Heart left ventricle (tissue), 16 donors: ENCODE measurements around the gene DEAF1. TPM values are rescaled to one million over a fixed set of nuclear protein-coding genes. Genes with fewer than 3 reads are reported as not detected.

Experiments
- ATAC-seq, 4 donors: fragments of 200-7000 bp; cut with Tn5 transposase; one replicate each; pipeline ENCODE4 v1.9.1; 2020 to 2022; ENCODE audit warnings: moderate library complexity in 4 of 4, mild to moderate bottlenecking in 3 of 4, moderate number of reproducible peaks in 1 of 4
- DNase-seq, 5 donors: peaks; one replicate each; pipeline ENCODE4 v3.0.0-alpha.2; 2020
- H3K27ac ChIP-seq, 12 donors: fragments of 200-600 bp; sonication (generic) in 4 of 12; one replicate each; pipeline versions ENCODE4 v1.5.0 to v1.8.0; 2016 to 2022; ENCODE audit warnings: mild to moderate bottlenecking in 2 of 12
- H3K27me3 ChIP-seq, 9 donors: fragments of 200-600 bp; sonication (generic) in 2 of 9; one replicate each; pipeline versions ENCODE4 v1.5.1 to v1.8.0; 2016 to 2022; ENCODE audit warnings: mild to moderate bottlenecking in 3 of 9
- H3K36me3 ChIP-seq, 9 donors: fragments of 200-600 bp; sonication (generic) in 2 of 9; one replicate each; pipeline versions ENCODE4 v1.5.0 to v1.8.0; 2018 to 2022; ENCODE audit warnings: mild to moderate bottlenecking in 2 of 9
- H3K4me1 ChIP-seq, 12 donors: fragments of 200-600 bp; sonication (generic) in 4 of 12; one replicate each; pipeline versions ENCODE4 v1.5.0 to v1.8.0; 2016 to 2022; ENCODE audit warnings: mild to moderate bottlenecking in 3 of 12
- H3K4me3 ChIP-seq, 12 donors: fragments of 200-600 bp; sonication (generic) in 4 of 12; one replicate each; pipeline versions ENCODE4 v1.5.0 to v1.8.0; 2017 to 2022; ENCODE audit warnings: mild to moderate bottlenecking in 9 of 12, moderate library complexity in 4 of 12
- H3K9me3 ChIP-seq, 12 donors: fragments of 200-600 bp; sonication (generic) in 4 of 12; one replicate each; pipeline versions ENCODE4 v1.5.0 to v1.8.0; 2016 to 2022; ENCODE audit warnings: mild to moderate bottlenecking in 1 of 12
- POLR2A ChIP-seq, 2 donors: fragments of 450-650 bp; IDR thresholded peaks; one replicate each; pipeline ENCODE4 v1.6.1; 2017; ENCODE audit warnings: antibody characterized with exemption in 2 of 2, mild to moderate bottlenecking in 2 of 2, moderate library complexity in 2 of 2
- WGBS, 4 donors: extraction: QIAGEN DNeasy Blood & Tissue Kit in 2 of 4; methylation state at CpG; one replicate each; pipeline versions ENCODE4 v1.1.5 to v1.1.7; 2013 to 2018; 5-methylcytosine and 5-hydroxymethylcytosine counted together
- intact Hi-C, 10 donors: fragments of 100-400 bp; cut with DNase I; formaldehyde crosslinking; loops; one replicate each; pipeline versions ENCODE4 v1.11.1 to v1.14.2; 2022
- polyA plus RNA-seq, 2 donors: library from polyadenylated mRNA; stranded (reverse); fragments of 200-250 nt; gene quantifications; one replicate each; pipeline ENCODE4 v1.2.3, GENCODE V29; 2013
- total RNA-seq, 9 donors: library from RNA; depleted of rRNA in 2 of 9; stranded (reverse); fragments of >200 nt in 2 of 9; fragmentation: NEBNext Ultra II Directional in 3 of 9; extraction: Animal tissue kit (Norgen Biotek cat#: 25700) in 3 of 9; gene quantifications; one replicate each; pipeline versions ENCODE4 v1.1.0 to v1.2.4, GENCODE V29; 2016 to 2023
- TF ChIP-seq, protein P1 (sequence below), 12 donors: fragments of 200-600 bp; sonication (generic) in 4 of 12; IDR thresholded peaks; one replicate each; pipeline versions ENCODE4 v1.5.0 to v1.8.0; 2018 to 2022; ENCODE audit warnings: antibody characterized with exemption in 12 of 12, mild to moderate bottlenecking in 5 of 12
- donor health status: ischemic (EF 13 %, LVEDD 7.1; RV severe dilation, severe dysfunction).
- donor health status: healthy with polysubstance abuse.
- donor health status: DM: no; HTN: yes; CAD: no.
- donor health status: DM: no; HTN: no; CAD: no.
- donor health status: ischemic (EF 25% LVEDD 6.9; RV normal size, moderate dysfunction).
- donor health status: ischemic (EF 25% LVEDD 5.7; RV mildly dilated, moderate dysfunction).
- donor health status: healthy.
- donor health status: DM: yes; HTN: yes; CAD: no.
- donor health status: ischemic (EF 35%, LVEDD 5.7; RV mildly dilated, moderate dysfunction).
- donor health status: nonischemic (EF 11% LVEDD 7.7; RV severe dilation, severe dysfunction).
- donor health status: DM: yes; HTN: yes; CAD: no.
- donor health status: PGD.
- donor health status: ischemic (EF 29% LVEDD 5.4; RV normal size, mild dysfunction).
- donor health status: nonischemic (EF 23%, LVEDD 6.1; RV moderate dilation, normal function).

DEAF1 gene
- total and polyA plus RNA-seq, 11 donors: 11.8 to 25.6 (median 15.1) TPM

DNA sequence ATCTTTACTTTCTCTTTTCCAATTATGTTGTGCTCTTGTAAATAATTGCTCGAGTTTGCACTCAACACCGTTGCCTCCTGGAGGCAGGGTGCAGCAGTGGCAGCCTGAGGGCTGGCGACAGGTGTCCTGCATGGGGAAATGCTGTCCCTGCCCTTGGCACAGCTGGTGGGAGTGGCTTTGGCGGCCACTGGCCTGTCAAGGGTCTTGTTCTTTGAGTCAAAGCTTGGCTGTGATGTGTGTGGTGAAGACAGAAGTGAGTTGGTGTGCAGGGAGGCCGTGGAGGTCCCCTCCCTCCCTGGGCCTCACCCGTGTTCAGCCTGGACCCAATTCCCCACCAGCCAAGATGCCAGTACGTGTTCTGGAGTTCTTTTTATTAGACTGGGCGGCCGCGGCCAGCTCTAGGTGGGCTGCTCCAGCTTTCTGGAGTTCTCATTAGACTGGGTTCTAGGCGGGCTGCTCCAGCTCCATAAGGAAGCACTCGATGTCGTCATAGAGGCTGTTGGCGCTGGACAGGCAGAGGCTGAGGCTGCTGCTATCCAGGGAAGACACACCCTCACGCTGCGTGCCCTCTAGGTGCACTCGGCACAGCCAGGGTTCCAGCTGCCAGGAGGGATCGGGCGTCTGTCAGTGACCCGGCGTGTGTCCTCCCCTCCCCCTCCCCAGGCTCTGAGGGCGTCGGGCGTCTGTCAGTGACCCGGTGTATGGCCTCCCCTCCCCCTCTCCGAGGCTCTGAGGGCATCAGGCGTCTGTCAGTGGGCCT is 82.6 kb downstream of the DEAF1 start:
- 70 to 80% (median 74%) methylated on average over 18 to 27 of the region's 27 CpGs for WGBS, 4 donors
- H3K27me3 ChIP-seq: no peaks in the 10 kb centered on the region
- H3K36me3 ChIP-seq: peaks cover 0 to 76% (median 58%) of the 10 kb centered on the region in 9 donors
- peaks cover 8 to 49% (median 29%) of the 10 kb centered on the region in 12 donors for H3K4me1 ChIP-seq
- ATAC-seq: no peak
- intact Hi-C loops: loop anchor here in 2 of 10 donors (5.0 kb wide), 2 partner anchors 35 to 80 kb away; partner anchors contain the start of gene PHRF1 (in 1 of the 2)
- H3K27ac ChIP-seq: peak overlapping the region in 2 of 12 donors; percentile 24 to 42
- peak in 1 of 5 donors; percentile 63 for DNase-seq
- H3K9me3 ChIP-seq: no peaks in the 10 kb centered on the region
- TF ChIP-seq POLR2A (IDR thresholded peaks at IDR 0.05): no peak
- TF ChIP-seq, protein P1, sequence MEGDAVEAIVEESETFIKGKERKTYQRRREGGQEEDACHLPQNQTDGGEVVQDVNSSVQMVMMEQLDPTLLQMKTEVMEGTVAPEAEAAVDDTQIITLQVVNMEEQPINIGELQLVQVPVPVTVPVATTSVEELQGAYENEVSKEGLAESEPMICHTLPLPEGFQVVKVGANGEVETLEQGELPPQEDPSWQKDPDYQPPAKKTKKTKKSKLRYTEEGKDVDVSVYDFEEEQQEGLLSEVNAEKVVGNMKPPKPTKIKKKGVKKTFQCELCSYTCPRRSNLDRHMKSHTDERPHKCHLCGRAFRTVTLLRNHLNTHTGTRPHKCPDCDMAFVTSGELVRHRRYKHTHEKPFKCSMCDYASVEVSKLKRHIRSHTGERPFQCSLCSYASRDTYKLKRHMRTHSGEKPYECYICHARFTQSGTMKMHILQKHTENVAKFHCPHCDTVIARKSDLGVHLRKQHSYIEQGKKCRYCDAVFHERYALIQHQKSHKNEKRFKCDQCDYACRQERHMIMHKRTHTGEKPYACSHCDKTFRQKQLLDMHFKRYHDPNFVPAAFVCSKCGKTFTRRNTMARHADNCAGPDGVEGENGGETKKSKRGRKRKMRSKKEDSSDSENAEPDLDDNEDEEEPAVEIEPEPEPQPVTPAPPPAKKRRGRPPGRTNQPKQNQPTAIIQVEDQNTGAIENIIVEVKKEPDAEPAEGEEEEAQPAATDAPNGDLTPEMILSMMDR (IDR thresholded peaks at IDR 0.05): no peak
- no peak overlapping the region for H3K4me3 ChIP-seq

DNA sequence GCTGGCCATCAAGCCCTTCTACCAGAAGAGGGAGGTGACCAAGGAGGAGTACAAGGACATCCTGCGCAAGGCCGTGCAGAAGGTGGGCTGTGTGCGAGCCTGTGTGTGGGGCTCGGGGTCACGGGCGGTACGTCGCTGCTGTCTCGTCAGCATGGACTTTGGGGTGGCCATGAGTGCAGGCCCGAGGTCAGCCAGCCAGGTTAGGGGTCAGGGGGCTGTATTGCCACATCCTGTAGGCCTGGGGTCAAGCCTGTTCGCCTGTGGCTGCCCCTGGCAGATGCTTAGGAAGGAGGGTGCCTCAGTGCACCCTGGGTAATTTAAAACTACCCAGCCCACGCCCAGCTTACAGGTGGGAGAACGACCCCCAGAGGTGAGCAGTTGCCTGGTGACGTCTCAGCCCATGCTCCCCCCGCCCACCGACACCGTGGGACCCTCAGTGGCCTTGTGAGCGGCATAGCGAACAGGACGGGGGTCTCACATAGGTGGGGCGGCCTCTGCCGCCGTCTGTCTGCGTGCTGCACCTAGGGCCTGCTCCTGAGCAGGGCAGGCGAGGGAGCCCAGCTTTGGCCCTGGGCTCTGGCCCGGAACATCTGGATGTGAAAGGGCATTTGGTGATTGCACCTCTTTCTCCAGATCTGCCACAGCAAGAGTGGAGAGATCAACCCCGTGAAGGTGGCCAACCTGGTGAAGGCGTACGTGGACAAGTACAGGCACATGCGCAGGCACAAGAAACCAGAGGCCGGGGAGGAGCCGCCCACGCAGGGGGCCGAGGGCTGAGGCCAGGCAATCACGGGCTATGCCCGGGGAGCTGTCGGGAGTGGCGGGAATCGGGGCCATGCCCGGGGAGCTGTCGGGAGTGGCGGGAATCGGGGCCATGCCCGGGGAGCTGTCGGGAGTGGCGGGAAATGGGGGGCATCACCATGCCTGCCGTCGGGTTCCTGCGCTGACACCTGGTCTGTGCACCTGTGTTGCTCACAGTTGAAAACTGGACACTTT is 83.7 kb downstream of the DEAF1 start:
- ATAC-seq (no peak), DNase-seq (no peak)
- intact Hi-C loops: loop anchor here in 2 of 10 donors (5.0 kb wide), 2 partner anchors 34 to 81 kb away; partner anchors contain the start of gene PHRF1 (in 1 of the 2)
- peaks cover 8 to 48% (median 25%) of the 10 kb centered on the region in 12 donors for H3K4me1 ChIP-seq
- no peaks in the 10 kb centered on the region for H3K27me3 ChIP-seq
- H3K36me3 ChIP-seq: peaks cover 0 to 87% (median 69%) of the 10 kb centered on the region in 9 donors
- H3K9me3 ChIP-seq: no peaks in the 10 kb centered on the region
- H3K27ac ChIP-seq: no peak overlapping the region
- H3K4me3 ChIP-seq: no peak overlapping the region
- WGBS, 4 donors: 88 to 93% (median 91%) methylated on average over 42 to 49 of the region's 49 CpGs
- TF ChIP-seq, protein P1 (IDR thresholded peaks at IDR 0.05): no peak
- TF ChIP-seq POLR2A (IDR thresholded peaks at IDR 0.05): no peak

DNA sequence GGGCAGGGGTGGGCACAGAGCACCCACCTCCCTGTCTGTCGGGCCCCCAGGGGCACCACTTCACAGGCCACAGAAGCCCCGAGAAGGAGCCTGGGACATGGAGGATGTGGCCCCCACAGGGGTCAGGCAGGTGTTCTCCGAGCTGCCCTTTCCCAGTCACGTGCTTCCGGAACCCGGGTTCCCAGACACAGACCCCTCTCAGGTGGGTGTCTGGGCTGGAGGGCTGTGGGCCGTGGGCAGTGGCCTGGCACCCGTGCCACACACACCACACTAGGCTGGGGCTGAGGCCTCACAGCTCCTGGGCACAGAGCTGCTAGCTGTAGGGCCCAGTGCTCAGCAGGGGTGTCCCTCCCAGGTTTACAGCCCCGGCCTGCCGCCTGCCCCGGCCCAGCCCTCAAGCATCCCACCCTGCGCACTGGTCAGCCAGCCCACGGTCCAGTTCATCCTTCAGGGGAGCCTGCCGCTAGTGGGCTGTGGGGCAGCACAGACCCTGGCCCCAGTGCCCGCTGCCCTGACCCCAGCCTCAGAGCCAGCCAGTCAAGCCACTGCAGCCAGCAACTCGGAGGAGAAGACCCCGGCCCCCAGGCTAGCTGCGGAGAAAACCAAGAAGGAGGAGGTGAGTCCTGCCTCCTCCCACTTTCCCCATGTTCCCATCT is 84.7 kb downstream of the DEAF1 start:
- Histone ChIP-seq H3K36me3 (peaks cover 3 to 96% (median 79%) of the 10 kb centered on the region in 9 donors), H3K27ac (no peak overlapping the region), H3K27me3 (no peaks in the 10 kb centered on the region), H3K4me3 (no peak overlapping the region), H3K4me1 (peaks cover 8 to 50% (median 23%) of the 10 kb centered on the region in 12 donors), H3K9me3 (no peaks in the 10 kb centered on the region)
- intact Hi-C loops: loop anchor here in 2 of 10 donors (5.0 kb wide), 2 partner anchors 33 to 82 kb away; partner anchors contain the start of gene PHRF1 (in 1 of the 2)
- no peak for TF ChIP-seq POLR2A (IDR thresholded peaks at IDR 0.05)
- ATAC-seq: no peak
- DNase-seq: no peak
- 92 to 96% (median 95%) methylated on average over 11 to 18 of the region's 18 CpGs for WGBS, 4 donors

DNA sequence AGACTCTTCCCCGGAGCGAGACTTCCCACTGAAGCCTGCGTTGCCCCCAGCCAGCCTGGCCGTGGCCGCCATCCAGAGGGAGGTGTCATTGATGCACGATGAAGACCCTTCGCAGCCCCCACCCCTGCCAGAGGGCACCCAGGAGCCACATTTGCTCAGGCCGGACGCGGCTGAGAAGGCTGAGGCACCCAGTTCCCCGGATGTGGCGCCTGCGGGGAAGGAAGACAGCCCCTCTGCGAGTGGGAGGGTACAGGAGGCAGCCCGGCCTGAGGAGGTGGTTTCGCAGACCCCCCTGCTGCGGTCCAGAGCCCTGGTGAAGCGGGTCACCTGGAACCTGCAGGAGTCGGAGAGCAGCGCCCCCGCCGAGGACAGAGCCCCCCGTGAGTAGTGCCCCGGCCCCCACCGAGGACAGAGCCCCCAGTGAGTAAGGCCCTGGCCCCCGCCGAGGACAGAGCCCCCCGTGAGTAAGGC is 85.6 kb downstream of the DEAF1 start:
- 91 to 95% (median 93%) methylated on average over 16 to 28 of the region's 28 CpGs for WGBS, 4 donors
- intact Hi-C loops: no loop called here
- peak overlapping the region in 2 of 12 donors; percentile 22 to 27 for H3K27ac ChIP-seq

More for the DNA sequence above, 85.6 kb downstream of the DEAF1 start:
- peaks cover 3 to 96% (median 88%) of the 10 kb centered on the region in 9 donors for H3K36me3 ChIP-seq
- H3K9me3 ChIP-seq: no peaks in the 10 kb centered on the region
- no peak overlapping the region for H3K4me3 ChIP-seq
- DNase-seq (no peak), ATAC-seq (no peak)
- peaks cover 4 to 41% (median 14%) of the 10 kb centered on the region in 12 donors for H3K4me1 ChIP-seq
- TF ChIP-seq, protein P1 (IDR thresholded peaks at IDR 0.05): no peak
- TF ChIP-seq POLR2A (IDR thresholded peaks at IDR 0.05): no peak
- no peaks in the 10 kb centered on the region for H3K27me3 ChIP-seq
